ENCODE data around the gene FMNL1.

Gene FMNL1

DNA sequence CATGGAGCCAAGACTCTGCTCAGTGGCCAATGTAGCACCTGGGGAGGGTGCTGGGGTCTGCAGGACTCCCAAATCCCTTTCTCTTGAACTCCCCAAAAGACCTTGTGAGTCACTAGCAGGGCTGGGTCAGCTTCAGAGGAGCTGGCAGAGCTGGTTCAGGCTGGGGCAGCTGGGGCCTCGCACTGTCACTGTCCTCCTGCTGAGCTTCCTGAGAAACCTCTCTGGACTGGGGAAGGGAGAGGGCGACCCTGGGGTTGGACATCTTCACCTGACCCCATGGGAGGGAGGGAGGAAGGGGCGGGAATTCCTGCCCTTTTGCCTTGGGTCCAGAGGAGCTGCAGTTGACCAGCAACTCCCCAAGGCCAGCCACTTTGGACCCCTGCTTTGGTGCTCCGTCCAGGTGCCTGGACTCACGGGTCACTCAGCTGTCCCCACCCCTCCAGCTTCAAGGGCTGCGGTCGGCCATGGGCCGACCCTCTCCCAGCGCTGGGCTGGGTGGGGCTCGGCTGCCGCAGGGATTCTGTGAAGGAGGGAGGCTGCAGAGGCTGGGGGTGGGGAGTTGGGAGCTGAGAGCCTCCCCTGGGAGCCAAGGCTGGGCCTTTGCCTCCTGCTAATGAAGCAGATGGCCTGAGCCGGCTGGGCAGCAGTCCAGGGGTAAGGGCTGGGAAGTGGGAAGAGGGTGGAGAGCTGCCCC lies 9.2 kb downstream of the FMNL1 start:
- peak; percentile 69 to 73 for DNase-seq (ENCODE audit: low read depth in 2 of 2)
- TF ChIP-seq, protein P1, sequence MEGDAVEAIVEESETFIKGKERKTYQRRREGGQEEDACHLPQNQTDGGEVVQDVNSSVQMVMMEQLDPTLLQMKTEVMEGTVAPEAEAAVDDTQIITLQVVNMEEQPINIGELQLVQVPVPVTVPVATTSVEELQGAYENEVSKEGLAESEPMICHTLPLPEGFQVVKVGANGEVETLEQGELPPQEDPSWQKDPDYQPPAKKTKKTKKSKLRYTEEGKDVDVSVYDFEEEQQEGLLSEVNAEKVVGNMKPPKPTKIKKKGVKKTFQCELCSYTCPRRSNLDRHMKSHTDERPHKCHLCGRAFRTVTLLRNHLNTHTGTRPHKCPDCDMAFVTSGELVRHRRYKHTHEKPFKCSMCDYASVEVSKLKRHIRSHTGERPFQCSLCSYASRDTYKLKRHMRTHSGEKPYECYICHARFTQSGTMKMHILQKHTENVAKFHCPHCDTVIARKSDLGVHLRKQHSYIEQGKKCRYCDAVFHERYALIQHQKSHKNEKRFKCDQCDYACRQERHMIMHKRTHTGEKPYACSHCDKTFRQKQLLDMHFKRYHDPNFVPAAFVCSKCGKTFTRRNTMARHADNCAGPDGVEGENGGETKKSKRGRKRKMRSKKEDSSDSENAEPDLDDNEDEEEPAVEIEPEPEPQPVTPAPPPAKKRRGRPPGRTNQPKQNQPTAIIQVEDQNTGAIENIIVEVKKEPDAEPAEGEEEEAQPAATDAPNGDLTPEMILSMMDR (IDR thresholded peaks at IDR 0.05; ENCODE audit: low read depth, low read length) = no peak
- H3K4me3 ChIP-seq (replicated peaks in 1 of 2; ENCODE audit: low read depth in 2 of 2, low read length in 2 of 2) = no peak overlapping the region

- peak in 1 of 2 donors; percentile 29 for DNase-seq (ENCODE audit: low read depth in 2 of 2)
- TF ChIP-seq, protein P1 (IDR thresholded peaks at IDR 0.05; ENCODE audit: low read depth, low read length) = peak; percentile 44
- no peak overlapping the region for H3K4me3 ChIP-seq (replicated peaks in 1 of 2; ENCODE audit: low read depth in 2 of 2, low read length in 2 of 2)
Observed at GRCh38 chr17:45231481-45232116, 9.9 kb downstream of the FMNL1 start.

GRCh38 chr17:45232514-45233422 lies 11.1 kb downstream of the FMNL1 start:
- TF ChIP-seq, protein P1 (IDR thresholded peaks at IDR 0.05; ENCODE audit: low read depth, low read length) = no peak
- no peak overlapping the region for H3K4me3 ChIP-seq (replicated peaks in 1 of 2; ENCODE audit: low read depth in 2 of 2, low read length in 2 of 2)
- DNase-seq (ENCODE audit: low read depth in 2 of 2) = no peak

- TF ChIP-seq, protein P1 (IDR thresholded peaks at IDR 0.05; ENCODE audit: low read depth, low read length) = no peak
- H3K4me3 ChIP-seq (replicated peaks in 1 of 2; ENCODE audit: low read depth in 2 of 2, low read length in 2 of 2) = no peak overlapping the region
- no peak for DNase-seq (ENCODE audit: low read depth in 2 of 2)
Observed at GRCh38 chr17:45233423-45233924, 11.8 kb downstream of the FMNL1 start.

DNA sequence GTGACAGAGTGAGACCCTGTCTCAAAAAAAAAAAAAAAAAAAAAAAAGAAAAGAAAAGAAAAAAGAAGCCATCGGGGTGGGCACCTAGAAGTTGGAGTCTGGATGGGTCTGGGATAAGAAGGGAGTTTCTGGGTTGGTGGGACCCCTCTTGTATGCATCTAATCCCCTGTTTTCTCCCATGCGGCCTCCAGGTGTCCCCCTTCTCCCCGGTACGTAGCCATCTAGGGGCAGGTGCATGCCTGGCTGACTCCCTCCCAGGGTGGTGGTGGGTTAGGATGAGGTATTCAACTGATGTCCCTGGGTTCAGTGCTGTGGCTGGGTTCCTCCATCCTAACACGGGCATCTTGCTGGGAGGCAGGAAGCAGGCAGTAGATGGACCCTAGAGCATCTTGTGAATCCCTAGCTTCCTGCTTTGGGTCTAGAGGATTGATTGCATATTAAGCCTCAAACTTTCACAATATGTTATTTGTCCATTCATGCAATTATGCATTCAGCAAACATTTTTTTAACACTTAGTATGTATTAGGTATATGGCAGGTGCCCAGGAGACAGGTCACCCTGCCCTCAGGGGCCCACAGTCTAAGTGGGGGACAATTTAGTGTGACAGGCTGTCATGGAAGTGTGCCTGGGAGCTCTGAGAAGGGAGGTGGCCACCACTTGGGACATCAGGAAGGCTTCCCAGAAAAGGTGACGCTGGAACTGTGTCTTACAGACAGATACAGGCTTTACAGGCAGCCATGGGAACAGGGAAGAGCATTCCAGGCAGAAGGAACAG lies 13.1 kb downstream of the FMNL1 start:
- H3K4me3 ChIP-seq (replicated peaks in 1 of 2; ENCODE audit: low read depth in 2 of 2, low read length in 2 of 2) = no peak overlapping the region
- TF ChIP-seq, protein P1 (IDR thresholded peaks at IDR 0.05; ENCODE audit: low read depth, low read length) = peak; percentile 16
- no peak for DNase-seq (ENCODE audit: low read depth in 2 of 2)

Data from cardiac fibroblast (primary cell).